ENCODE data around the gene CAMK2B. TPM values are rescaled to one million over a fixed set of nuclear protein-coding genes. Genes with fewer than 3 reads are reported as not detected.

Gene CAMK2B
- total and polyA plus RNA-seq, 4 donors, result 2.4 to 12.8 (median 4.4) TPM; not detected in 1

GRCh38 chr7:44225566-44226395, 99.6 kb downstream of the CAMK2B start:
- ATAC-seq (ENCODE audit: low FRiP score) (no peak), DNase-seq (no peak)
- H3K4me1 ChIP-seq (ENCODE audit: control insufficient read depth in 1 of 2, insufficient read depth in 2 of 2, low read length in 2 of 2), result no peaks in the 10 kb centered on the region
- 75 to 84% methylated on average over 26 of the region's 26 CpGs for WGBS, 2 donors
- H3K9me3 ChIP-seq (ENCODE audit: control insufficient read depth, low read length), result no peaks in the 10 kb centered on the region
- intact Hi-C loops (cut with DNase I), result no loop called here
- H3K27ac ChIP-seq (ENCODE audit: low read depth in 1 of 2, low read length in 2 of 2), result no peak overlapping the region
- H3K4me3 ChIP-seq (ENCODE audit: low read length in 2 of 2), result no peak overlapping the region
- H3K27me3 ChIP-seq (ENCODE audit: control insufficient read depth in 1 of 2, insufficient read depth in 2 of 2, low read length in 1 of 2), result no peaks in the 10 kb centered on the region
- no peaks in the 10 kb centered on the region for H3K36me3 ChIP-seq (ENCODE audit: control insufficient read depth in 1 of 2, insufficient read depth in 2 of 2, low read length in 1 of 2)

GRCh38 chr7:44224974-44225565, 100.3 kb downstream of the CAMK2B start:
- no peaks in the 10 kb centered on the region for H3K27me3 ChIP-seq (ENCODE audit: control insufficient read depth in 1 of 2, insufficient read depth in 2 of 2, low read length in 1 of 2)
- intact Hi-C loops (cut with DNase I), result no loop called here
- peak; percentile 26 to 65 for DNase-seq

GRCh38 chr7:44224080-44224973, 101.1 kb downstream of the CAMK2B start:
- no peaks in the 10 kb centered on the region for H3K4me1 ChIP-seq (ENCODE audit: control insufficient read depth in 1 of 2, insufficient read depth in 2 of 2, low read length in 2 of 2)
- H3K9me3 ChIP-seq (ENCODE audit: control insufficient read depth, low read length), result no peaks in the 10 kb centered on the region
- 69 to 75% methylated on average over 17 to 18 of the region's 18 CpGs for WGBS, 2 donors
- H3K27me3 ChIP-seq (ENCODE audit: control insufficient read depth in 1 of 2, insufficient read depth in 2 of 2, low read length in 1 of 2), result no peaks in the 10 kb centered on the region
- ATAC-seq (ENCODE audit: low FRiP score), result no peak
- no peak overlapping the region for H3K4me3 ChIP-seq (ENCODE audit: low read length in 2 of 2)
- intact Hi-C loops (cut with DNase I), result no loop called here
- no peak overlapping the region for H3K27ac ChIP-seq (ENCODE audit: low read depth in 1 of 2, low read length in 2 of 2)
- DNase-seq, result peak; percentile 26 to 62
- no peaks in the 10 kb centered on the region for H3K36me3 ChIP-seq (ENCODE audit: control insufficient read depth in 1 of 2, insufficient read depth in 2 of 2, low read length in 1 of 2)

More at GRCh38 chr7:44224974-44225565, 100.3 kb downstream of the CAMK2B start:
- H3K36me3 ChIP-seq (ENCODE audit: control insufficient read depth in 1 of 2, insufficient read depth in 2 of 2, low read length in 1 of 2), result no peaks in the 10 kb centered on the region
- H3K27ac ChIP-seq (ENCODE audit: low read depth in 1 of 2, low read length in 2 of 2), result no peak overlapping the region
- no peak overlapping the region for H3K4me3 ChIP-seq (ENCODE audit: low read length in 2 of 2)
- 75 to 76% methylated on average over 10 of the region's 10 CpGs for WGBS, 2 donors
- no peak for ATAC-seq (ENCODE audit: low FRiP score)
- H3K4me1 ChIP-seq (ENCODE audit: control insufficient read depth in 1 of 2, insufficient read depth in 2 of 2, low read length in 2 of 2), result no peaks in the 10 kb centered on the region
- no peaks in the 10 kb centered on the region for H3K9me3 ChIP-seq (ENCODE audit: control insufficient read depth, low read length)

GRCh38 chr7:44223362-44224079, 101.9 kb downstream of the CAMK2B start:
- H3K4me3 ChIP-seq (ENCODE audit: low read length in 2 of 2), result no peak overlapping the region
- ATAC-seq (ENCODE audit: low FRiP score), result no peak
- peaks cover 3% of the 10 kb centered on the region for H3K9me3 ChIP-seq (ENCODE audit: control insufficient read depth, low read length)
- H3K27me3 ChIP-seq (ENCODE audit: control insufficient read depth in 1 of 2, insufficient read depth in 2 of 2, low read length in 1 of 2), result no peaks in the 10 kb centered on the region
- no peaks in the 10 kb centered on the region for H3K4me1 ChIP-seq (ENCODE audit: control insufficient read depth in 1 of 2, insufficient read depth in 2 of 2, low read length in 2 of 2)
- peak; percentile 18 to 64 for DNase-seq
- 74 to 75% methylated on average over 5 of the region's 5 CpGs for WGBS, 2 donors
- H3K36me3 ChIP-seq (ENCODE audit: control insufficient read depth in 1 of 2, insufficient read depth in 2 of 2, low read length in 1 of 2), result no peaks in the 10 kb centered on the region
- no peak overlapping the region for H3K27ac ChIP-seq (ENCODE audit: low read depth in 1 of 2, low read length in 2 of 2)
- intact Hi-C loops (cut with DNase I), result no loop called here

- Histone ChIP-seq H3K27me3 (ENCODE audit: control insufficient read depth in 1 of 2, insufficient read depth in 2 of 2, low read length in 1 of 2) (no peaks in the 10 kb centered on the region), H3K36me3 (ENCODE audit: control insufficient read depth in 1 of 2, insufficient read depth in 2 of 2, low read length in 1 of 2) (no peaks in the 10 kb centered on the region), H3K4me3 (ENCODE audit: low read length in 2 of 2) (no peak overlapping the region), H3K9me3 (ENCODE audit: control insufficient read depth, low read length) (peaks cover 3% of the 10 kb centered on the region), H3K4me1 (ENCODE audit: control insufficient read depth in 1 of 2, insufficient read depth in 2 of 2, low read length in 2 of 2) (no peaks in the 10 kb centered on the region), H3K27ac (ENCODE audit: low read depth in 1 of 2, low read length in 2 of 2) (no peak overlapping the region)
- WGBS, 2 donors, result 90 to 92% methylated on average over 11 of the region's 11 CpGs
- intact Hi-C loops (cut with DNase I), result no loop called here
- DNase-seq (peak; percentile 15 to 63), ATAC-seq (ENCODE audit: low FRiP score) (no peak)
Measured at GRCh38 chr7:44222776-44223261, 102.6 kb downstream of the CAMK2B start.

- H3K4me3 ChIP-seq (ENCODE audit: low read length in 2 of 2), result no peak overlapping the region
- WGBS, 2 donors, result 83 to 87% methylated on average over 11 of the region's 11 CpGs
- peaks cover 3% of the 10 kb centered on the region for H3K9me3 ChIP-seq (ENCODE audit: control insufficient read depth, low read length)
- H3K27ac ChIP-seq (ENCODE audit: low read depth in 1 of 2, low read length in 2 of 2), result no peak overlapping the region
- no peaks in the 10 kb centered on the region for H3K4me1 ChIP-seq (ENCODE audit: control insufficient read depth in 1 of 2, insufficient read depth in 2 of 2, low read length in 2 of 2)
- intact Hi-C loops (cut with DNase I), result no loop called here
- peak in 1 of 2 donors; percentile 32 for DNase-seq
- H3K27me3 ChIP-seq (ENCODE audit: control insufficient read depth in 1 of 2, insufficient read depth in 2 of 2, low read length in 1 of 2), result no peaks in the 10 kb centered on the region
- no peak for ATAC-seq (ENCODE audit: low FRiP score)
- H3K36me3 ChIP-seq (ENCODE audit: control insufficient read depth in 1 of 2, insufficient read depth in 2 of 2, low read length in 1 of 2), result no peaks in the 10 kb centered on the region
Measured at GRCh38 chr7:44222074-44222473, 103.3 kb downstream of the CAMK2B start.

GRCh38 chr7:44221231-44221791, 104.1 kb downstream of the CAMK2B start:
- ATAC-seq (ENCODE audit: low FRiP score), result no peak
- Histone ChIP-seq H3K27ac (ENCODE audit: low read depth in 1 of 2, low read length in 2 of 2) (no peak overlapping the region), H3K36me3 (ENCODE audit: control insufficient read depth in 1 of 2, insufficient read depth in 2 of 2, low read length in 1 of 2) (no peaks in the 10 kb centered on the region), H3K4me3 (ENCODE audit: low read length in 2 of 2) (no peak overlapping the region), H3K4me1 (ENCODE audit: control insufficient read depth in 1 of 2, insufficient read depth in 2 of 2, low read length in 2 of 2) (no peaks in the 10 kb centered on the region), H3K9me3 (ENCODE audit: control insufficient read depth, low read length) (peaks cover 3% of the 10 kb centered on the region), H3K27me3 (ENCODE audit: control insufficient read depth in 1 of 2, insufficient read depth in 2 of 2, low read length in 1 of 2) (no peaks in the 10 kb centered on the region)
- peak; percentile 39 to 72 for DNase-seq
- WGBS, 2 donors, result 47 to 58% methylated on average over 29 to 30 of the region's 30 CpGs
- intact Hi-C loops (cut with DNase I), result no loop called here
